ENCODE measurements around the gene MOCS1.
"Not testable (repeated sequence)": the region's sequence is repeated elsewhere in the genome, so short reads cannot be mapped to it uniquely, and the experiment has no call there.

Gene MOCS1

DNA sequence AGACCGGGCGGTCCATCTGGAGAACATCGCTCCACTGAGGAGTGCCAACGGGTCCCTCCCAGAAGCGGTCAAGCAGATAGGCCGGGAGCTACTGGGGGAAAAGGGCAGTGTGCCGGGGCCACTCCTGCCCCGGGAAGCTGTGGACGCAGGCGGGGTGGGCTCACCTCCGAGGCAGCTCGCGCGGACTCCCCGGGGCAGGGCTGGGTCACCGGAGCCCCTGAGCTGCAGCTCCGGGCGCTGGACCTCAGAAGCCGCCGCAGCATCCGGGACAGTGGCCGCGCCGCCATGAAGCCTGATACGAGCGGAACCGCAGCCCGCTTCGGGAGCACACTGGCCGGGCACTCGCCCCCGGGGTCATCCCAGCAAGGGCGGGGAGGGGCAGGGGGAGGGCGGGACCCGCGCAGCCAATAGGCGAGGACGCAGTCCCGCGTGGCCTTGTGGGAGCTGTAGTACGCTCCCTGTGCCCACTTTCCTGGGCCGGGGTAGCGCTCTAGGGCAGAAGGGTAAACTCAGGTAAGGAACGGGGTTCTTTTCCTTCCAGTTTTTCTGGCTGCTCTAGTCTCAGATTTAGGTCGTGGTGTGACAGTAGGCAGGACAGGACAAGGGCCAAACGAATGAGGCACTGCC is at the start of gene MOCS1:
Gene MOCS1 (minus strand): TSS at position 332 of the 627 bp plus-strand sequence. CDS start 45 bp downstream, at position 287.
- Histone ChIP-seq H3K27ac (ENCODE audit: low read depth, low read length) (peak within 1 kb of the TSS; percentile 27), H3K4me1 (ENCODE audit: control insufficient read depth, insufficient read depth, low read length) (peaks cover 8% of the 10 kb centered on the region)

GRCh38 chr6:39984051-39984450 is 49.8 kb upstream of the MOCS1 start:
- Histone ChIP-seq H3K4me1 (ENCODE audit: control insufficient read depth, insufficient read depth, low read length) (no peaks in the 10 kb centered on the region), H3K9ac (ENCODE audit: low read length) (no peak overlapping the region), H3K27ac (ENCODE audit: low read depth, low read length) (no peak overlapping the region), H3K27me3 (ENCODE audit: control insufficient read depth, insufficient read depth, low read length) (no peaks in the 10 kb centered on the region), H3K4me3 (ENCODE audit: low read length) (no peak overlapping the region), H3K36me3 (ENCODE audit: control insufficient read depth, insufficient read depth, low read length) (no peaks in the 10 kb centered on the region)

More for the DNA sequence above, at the start of gene MOCS1:
- Histone ChIP-seq H3K27me3 (ENCODE audit: control insufficient read depth, insufficient read depth, low read length) (no peaks in the 10 kb centered on the region), H3K36me3 (ENCODE audit: control insufficient read depth, insufficient read depth, low read length) (no peaks in the 10 kb centered on the region), H3K4me3 (ENCODE audit: low read length) (peak within 1 kb of the TSS; percentile 65), H3K9ac (ENCODE audit: low read length) (peak within 1 kb of the TSS; percentile 58)

DNA sequence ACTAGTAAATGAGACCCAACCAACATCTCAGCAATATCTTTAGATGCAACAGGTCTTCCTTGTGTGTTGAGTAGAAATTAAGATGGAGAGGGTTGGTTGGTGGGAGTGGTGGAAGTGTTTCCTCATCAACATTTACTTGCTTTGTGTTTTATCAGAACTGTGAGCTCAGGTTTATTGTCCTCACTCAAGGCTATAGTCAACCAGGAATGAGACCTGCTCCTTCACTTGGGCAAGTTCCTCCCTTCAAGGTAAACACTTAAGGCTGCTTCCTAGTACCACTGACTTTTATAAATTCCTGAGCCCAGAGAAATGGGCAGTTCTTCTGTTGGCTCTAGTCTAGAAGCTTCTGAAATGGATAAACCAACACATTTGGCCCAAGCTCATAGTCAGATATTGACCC is 48.9 kb upstream of the MOCS1 start:
- Histone ChIP-seq H3K9ac (ENCODE audit: low read length) (no peak overlapping the region), H3K4me3 (ENCODE audit: low read length) (no peak overlapping the region), H3K27ac (ENCODE audit: low read depth, low read length) (no peak overlapping the region), H3K4me1 (ENCODE audit: control insufficient read depth, insufficient read depth, low read length) (no peaks in the 10 kb centered on the region), H3K36me3 (ENCODE audit: control insufficient read depth, insufficient read depth, low read length) (no peaks in the 10 kb centered on the region), H3K27me3 (ENCODE audit: control insufficient read depth, insufficient read depth, low read length) (no peaks in the 10 kb centered on the region)

GRCh38 chr6:39982720-39983119 is 48.5 kb upstream of the MOCS1 start:
- no peak overlapping the region for H3K4me3 ChIP-seq (ENCODE audit: low read length)

DNA sequence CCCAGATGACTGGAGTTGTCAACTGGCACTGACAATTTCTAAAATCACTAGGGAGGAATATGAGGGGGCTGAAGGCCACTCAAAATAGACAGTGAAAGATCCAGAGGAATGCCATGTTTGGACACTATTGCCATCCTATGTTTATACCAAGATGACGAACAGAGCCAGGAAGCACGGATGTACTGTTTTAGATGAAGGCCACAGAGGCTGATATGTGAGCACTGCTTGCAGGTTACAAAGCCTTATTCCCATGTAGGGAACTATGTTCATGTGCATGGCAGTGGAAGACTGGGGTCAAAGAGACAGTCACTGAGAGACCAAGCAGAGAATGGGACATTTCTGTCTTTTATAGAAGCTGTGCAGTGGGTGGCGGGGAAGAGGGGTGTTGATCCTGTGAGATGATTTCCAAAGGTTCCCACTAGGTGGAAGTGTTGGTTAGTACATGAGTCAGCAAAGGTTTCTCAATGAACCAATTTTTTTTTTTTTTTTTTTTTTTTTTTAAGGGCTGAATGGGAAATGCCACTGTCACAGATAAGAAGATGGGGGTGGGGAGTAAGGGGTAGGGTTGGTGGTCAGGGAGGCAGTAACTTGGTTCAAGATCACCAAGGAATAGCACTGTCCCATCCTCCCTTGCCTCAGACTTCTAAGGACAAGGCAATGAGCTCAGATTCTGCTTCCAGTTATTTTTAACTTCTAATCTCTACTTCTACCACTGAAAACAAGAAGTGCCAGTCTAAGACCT is 46.7 kb upstream of the MOCS1 start:
- H3K36me3 ChIP-seq (ENCODE audit: control insufficient read depth, insufficient read depth, low read length): no peaks in the 10 kb centered on the region
- H3K27me3 ChIP-seq (ENCODE audit: control insufficient read depth, insufficient read depth, low read length): no peaks in the 10 kb centered on the region
- no peak overlapping the region for H3K4me3 ChIP-seq (ENCODE audit: low read length)
- H3K27ac ChIP-seq (ENCODE audit: low read depth, low read length): no peak overlapping the region
- no peaks in the 10 kb centered on the region for H3K4me1 ChIP-seq (ENCODE audit: control insufficient read depth, insufficient read depth, low read length)
- H3K9ac ChIP-seq (ENCODE audit: low read length): no peak overlapping the region

More at GRCh38 chr6:39982720-39983119, 48.5 kb upstream of the MOCS1 start:
- Histone ChIP-seq H3K9ac (ENCODE audit: low read length) (no peak overlapping the region), H3K27me3 (ENCODE audit: control insufficient read depth, insufficient read depth, low read length) (no peaks in the 10 kb centered on the region), H3K27ac (ENCODE audit: low read depth, low read length) (no peak overlapping the region), H3K4me1 (ENCODE audit: control insufficient read depth, insufficient read depth, low read length) (no peaks in the 10 kb centered on the region), H3K36me3 (ENCODE audit: control insufficient read depth, insufficient read depth, low read length) (no peaks in the 10 kb centered on the region)

GRCh38 chr6:39979461-39980328 is 45.4 kb upstream of the MOCS1 start:
- H3K27ac ChIP-seq (ENCODE audit: low read depth, low read length): no peak overlapping the region
- H3K36me3 ChIP-seq (ENCODE audit: control insufficient read depth, insufficient read depth, low read length): no peaks in the 10 kb centered on the region
- no peak overlapping the region for H3K4me3 ChIP-seq (ENCODE audit: low read length)
- H3K9ac ChIP-seq (ENCODE audit: low read length): no peak overlapping the region
- H3K27me3 ChIP-seq (ENCODE audit: control insufficient read depth, insufficient read depth, low read length): no peaks in the 10 kb centered on the region
- H3K4me1 ChIP-seq (ENCODE audit: control insufficient read depth, insufficient read depth, low read length): no peaks in the 10 kb centered on the region

DNA sequence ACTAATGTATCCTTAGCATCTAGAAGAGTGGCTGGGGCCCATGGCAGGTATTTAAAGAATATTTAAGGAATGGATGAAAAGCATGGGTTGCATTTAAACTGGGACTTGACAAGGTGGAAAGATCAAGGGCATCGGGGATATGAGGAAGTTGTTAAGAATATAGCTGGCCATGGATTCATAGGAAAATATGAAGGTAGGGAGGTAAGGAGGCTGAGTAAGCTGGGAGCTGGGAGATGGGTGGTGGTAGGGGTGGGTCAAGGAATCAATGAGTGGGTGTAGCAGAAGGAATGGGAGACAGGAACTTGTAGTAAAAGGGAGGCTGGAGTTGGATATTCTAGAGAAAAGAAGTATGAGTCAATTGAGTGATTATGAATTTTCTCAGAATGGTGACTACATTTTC is 44.0 kb upstream of the MOCS1 start:
- Histone ChIP-seq H3K36me3 (ENCODE audit: control insufficient read depth, insufficient read depth, low read length) (no peaks in the 10 kb centered on the region), H3K27me3 (ENCODE audit: control insufficient read depth, insufficient read depth, low read length) (no peaks in the 10 kb centered on the region), H3K4me1 (ENCODE audit: control insufficient read depth, insufficient read depth, low read length) (no peaks in the 10 kb centered on the region), H3K9ac (ENCODE audit: low read length) (no peak overlapping the region), H3K4me3 (ENCODE audit: low read length) (no peak overlapping the region), H3K27ac (ENCODE audit: low read depth, low read length) (no peak overlapping the region)

GRCh38 chr6:39973661-39974060 is 39.4 kb upstream of the MOCS1 start:
- H3K4me3 ChIP-seq (ENCODE audit: low read length): no peak overlapping the region
- H3K36me3 ChIP-seq (ENCODE audit: control insufficient read depth, insufficient read depth, low read length): no peaks in the 10 kb centered on the region
- H3K27me3 ChIP-seq (ENCODE audit: control insufficient read depth, insufficient read depth, low read length): no peaks in the 10 kb centered on the region
- no peaks in the 10 kb centered on the region for H3K4me1 ChIP-seq (ENCODE audit: control insufficient read depth, insufficient read depth, low read length)
- H3K9ac ChIP-seq (ENCODE audit: low read length): no peak overlapping the region
- H3K27ac ChIP-seq (ENCODE audit: low read depth, low read length): no peak overlapping the region

GRCh38 chr6:39972717-39973116 is 38.5 kb upstream of the MOCS1 start:
- not testable (repeated sequence) for H3K36me3 ChIP-seq (ENCODE audit: control insufficient read depth, insufficient read depth, low read length); H3K27me3 ChIP-seq (ENCODE audit: control insufficient read depth, insufficient read depth, low read length); H3K4me1 ChIP-seq (ENCODE audit: control insufficient read depth, insufficient read depth, low read length); H3K27ac ChIP-seq (ENCODE audit: low read depth, low read length); H3K9ac ChIP-seq (ENCODE audit: low read length); H3K4me3 ChIP-seq (ENCODE audit: low read length)

DNA sequence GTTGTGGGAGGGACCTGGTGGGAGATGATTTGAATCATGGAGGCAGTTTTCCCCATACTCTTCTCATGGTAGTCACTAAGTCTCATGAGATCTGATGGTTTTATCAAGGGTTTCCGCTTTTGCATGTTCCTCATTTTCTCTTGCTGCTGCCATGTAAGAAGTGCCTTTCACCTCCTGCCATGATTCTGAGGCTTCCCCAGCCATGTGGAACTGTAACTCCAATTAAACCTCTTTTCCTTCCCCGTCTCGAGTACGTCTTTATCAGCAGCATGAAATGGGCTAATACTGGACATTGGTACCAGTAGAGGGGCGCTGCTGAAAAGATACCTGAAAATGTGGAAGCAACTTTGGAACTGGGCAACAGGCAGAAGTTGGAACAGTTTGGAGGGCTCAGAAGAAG is 36.9 kb upstream of the MOCS1 start:
- H3K9ac ChIP-seq (ENCODE audit: low read length); H3K27me3 ChIP-seq (ENCODE audit: control insufficient read depth, insufficient read depth, low read length); H3K4me1 ChIP-seq (ENCODE audit: control insufficient read depth, insufficient read depth, low read length); H3K36me3 ChIP-seq (ENCODE audit: control insufficient read depth, insufficient read depth, low read length); H3K27ac ChIP-seq (ENCODE audit: low read depth, low read length); H3K4me3 ChIP-seq (ENCODE audit: low read length): not testable (repeated sequence)

GRCh38 chr6:39965751-39966150 is 31.5 kb upstream of the MOCS1 start:
- Histone ChIP-seq H3K4me1 (ENCODE audit: control insufficient read depth, insufficient read depth, low read length) (no peaks in the 10 kb centered on the region), H3K9ac (ENCODE audit: low read length) (no peak overlapping the region), H3K36me3 (ENCODE audit: control insufficient read depth, insufficient read depth, low read length) (no peaks in the 10 kb centered on the region), H3K27me3 (ENCODE audit: control insufficient read depth, insufficient read depth, low read length) (no peaks in the 10 kb centered on the region), H3K4me3 (ENCODE audit: low read length) (no peak overlapping the region), H3K27ac (ENCODE audit: low read depth, low read length) (no peak overlapping the region)

GRCh38 chr6:39964530-39964929 is 30.3 kb upstream of the MOCS1 start:
- Histone ChIP-seq H3K4me3 (ENCODE audit: low read length) (no peak overlapping the region), H3K36me3 (ENCODE audit: control insufficient read depth, insufficient read depth, low read length) (no peaks in the 10 kb centered on the region), H3K9ac (ENCODE audit: low read length) (no peak overlapping the region), H3K4me1 (ENCODE audit: control insufficient read depth, insufficient read depth, low read length) (no peaks in the 10 kb centered on the region), H3K27me3 (ENCODE audit: control insufficient read depth, insufficient read depth, low read length) (no peaks in the 10 kb centered on the region), H3K27ac (ENCODE audit: low read depth, low read length) (no peak overlapping the region)

Data from rectal smooth muscle tissue (tissue), 1 donor.